ENCODE results near the gene SIPA1L3. TPM values are rescaled to one million over a fixed set of nuclear protein-coding genes. Genes with fewer than 3 reads are reported as not detected.

Gene SIPA1L3
- total and polyA plus RNA-seq, 2 experiments from 2014 or later = 15.7 to 54.1 TPM

GRCh38 chr19:38216785-38217641 is 310.0 kb downstream of the SIPA1L3 start:
- ATAC-seq (peak; percentile 53), DNase-seq (ENCODE audit: low spot score) (peak; percentile 55)
- Mint-ChIP-seq H3K36me3 (ENCODE audit: low read depth) (peaks cover 33% of the 10 kb centered on the region), H3K27ac (no peak overlapping the region), H3K27me3 (ENCODE audit: insufficient read depth, low read depth, poor library complexity) (peaks cover 9% of the 10 kb centered on the region), H3K9me3 (no peaks in the 10 kb centered on the region; the same call in 2 of the 3 replicates), H3K4me1 (peaks cover 14% of the 10 kb centered on the region), H3K4me3 (no peak overlapping the region)
- Histone ChIP-seq H3K36me3 (ENCODE audit: insufficient read depth) (no peaks in the 10 kb centered on the region), H3K9me2 (ENCODE audit: insufficient read depth) (no peaks in the 10 kb centered on the region), H3K4me3 (no peak overlapping the region), H4K20me1 (replicated peaks; ENCODE audit: insufficient read depth) (0 out of 2 replicates have a peak, but pooled peaks cover 6% of the 10 kb centered on the region), H3K79me2 (replicated peaks; ENCODE audit: insufficient read depth) (no peaks in the 10 kb centered on the region), H2AFZ (no peak overlapping the region), H3K27ac (ENCODE audit: low read depth) (no peak overlapping the region), H3K4me1 (ENCODE audit: insufficient read depth) (0 out of 2 replicates have a peak, but pooled peaks cover 4% of the 10 kb centered on the region), H3F3A (replicated peaks; ENCODE audit: low read depth) (peaks cover 7% of the 10 kb centered on the region; the same call in 1 of the 2 replicates), H3K4me2 (0 out of 2 replicates have a peak overlapping the region, but pooled peaks have one; percentile 14), H3K27me3 (ENCODE audit: insufficient read depth) (no peaks in the 10 kb centered on the region)
- TF ChIP-seq NANOG (IDR thresholded peaks at IDR 0.05; ENCODE audit: borderline replicate concordance) (no peak), CTCF (conservative IDR thresholded peaks at IDR 0.05; ENCODE audit: low read depth in 2 of 2) (no peak), ZNF462 (CRISPR knock-in tag; IDR thresholded peaks at IDR 0.05) (no peak), EZH2phosphoT487 (IDR thresholded peaks at IDR 0.05; ENCODE audit: unreplicated experiment) (no peak), CREB1 (CRISPR knock-in tag; IDR thresholded peaks at IDR 0.05; ENCODE audit: low read depth) (no peak), STAT1 (IDR thresholded peaks at IDR 0.05; ENCODE audit: unreplicated experiment) (no peak), EZH2 (IDR thresholded peaks at IDR 0.05; ENCODE audit: low read depth, unreplicated experiment) (no peak), ZNF331 (CRISPR knock-in tag; IDR thresholded peaks at IDR 0.05; ENCODE audit: low read depth) (no peak), REST (IDR thresholded peaks at IDR 0.05; ENCODE audit: unreplicated experiment) (no peak), JUNB (IDR thresholded peaks at IDR 0.05; ENCODE audit: unreplicated experiment) (no peak), POLR2AphosphoS5 (IDR thresholded peaks at IDR 0.05; ENCODE audit: low read depth) (no peak), ETS1 (IDR thresholded peaks at IDR 0.05) (no peak), ZNF114 (CRISPR knock-in tag; IDR thresholded peaks at IDR 0.05) (no peak)

Data from GM23338 (cell line).